Measurements from ENCODE around the gene EEF1AKMT1. TPM values are rescaled to one million over a fixed set of nuclear protein-coding genes. Genes with fewer than 3 reads are reported as not detected.

The EEF1AKMT1 gene
- total and polyA plus RNA-seq, 9 donors, result 9.7 to 20.8 (median 12.8) TPM

DNA sequence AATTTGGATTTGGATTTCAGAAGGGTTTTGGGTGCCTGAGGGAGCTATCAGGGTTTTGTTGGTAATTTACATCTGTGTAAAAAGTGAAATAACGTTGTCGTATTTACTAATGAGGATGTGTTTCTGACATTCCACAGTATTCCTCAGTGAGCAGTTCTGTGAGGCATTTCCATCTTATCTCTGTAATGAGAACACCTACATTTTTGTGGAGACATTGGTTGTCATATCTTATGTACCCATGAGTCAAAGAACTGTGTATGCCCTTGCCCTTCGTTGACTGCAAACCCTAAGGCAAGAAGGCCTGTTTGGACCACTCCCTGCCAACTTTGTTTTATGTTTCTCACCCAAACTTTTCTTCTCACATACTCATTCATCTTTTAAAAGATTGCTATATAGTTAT is 84.5 kb downstream of the EEF1AKMT1 start:
- Histone ChIP-seq H3K4me3 (no peak overlapping the region), H3K27ac (no peak overlapping the region), H3K27me3 (no peaks in the 10 kb centered on the region), H3K4me1 (ENCODE audit: insufficient read depth) (no peaks in the 10 kb centered on the region), H3K9me3 (no peaks in the 10 kb centered on the region), H3K36me3 (no peaks in the 10 kb centered on the region)
- TF ChIP-seq EP300 (IDR thresholded peaks at IDR 0.05) (no peak), POLR2A (IDR thresholded peaks at IDR 0.05) (no peak)
- TF ChIP-seq, protein P1, sequence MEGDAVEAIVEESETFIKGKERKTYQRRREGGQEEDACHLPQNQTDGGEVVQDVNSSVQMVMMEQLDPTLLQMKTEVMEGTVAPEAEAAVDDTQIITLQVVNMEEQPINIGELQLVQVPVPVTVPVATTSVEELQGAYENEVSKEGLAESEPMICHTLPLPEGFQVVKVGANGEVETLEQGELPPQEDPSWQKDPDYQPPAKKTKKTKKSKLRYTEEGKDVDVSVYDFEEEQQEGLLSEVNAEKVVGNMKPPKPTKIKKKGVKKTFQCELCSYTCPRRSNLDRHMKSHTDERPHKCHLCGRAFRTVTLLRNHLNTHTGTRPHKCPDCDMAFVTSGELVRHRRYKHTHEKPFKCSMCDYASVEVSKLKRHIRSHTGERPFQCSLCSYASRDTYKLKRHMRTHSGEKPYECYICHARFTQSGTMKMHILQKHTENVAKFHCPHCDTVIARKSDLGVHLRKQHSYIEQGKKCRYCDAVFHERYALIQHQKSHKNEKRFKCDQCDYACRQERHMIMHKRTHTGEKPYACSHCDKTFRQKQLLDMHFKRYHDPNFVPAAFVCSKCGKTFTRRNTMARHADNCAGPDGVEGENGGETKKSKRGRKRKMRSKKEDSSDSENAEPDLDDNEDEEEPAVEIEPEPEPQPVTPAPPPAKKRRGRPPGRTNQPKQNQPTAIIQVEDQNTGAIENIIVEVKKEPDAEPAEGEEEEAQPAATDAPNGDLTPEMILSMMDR (IDR thresholded peaks at IDR 0.05), result no peak
- DNase-seq, result no peak
- intact Hi-C loops (cut with DNase I), result no loop called here
- WGBS, 3 donors, result 85 to 88% (median 87%) methylated on average over 3 of the region's 3 CpGs

DNA sequence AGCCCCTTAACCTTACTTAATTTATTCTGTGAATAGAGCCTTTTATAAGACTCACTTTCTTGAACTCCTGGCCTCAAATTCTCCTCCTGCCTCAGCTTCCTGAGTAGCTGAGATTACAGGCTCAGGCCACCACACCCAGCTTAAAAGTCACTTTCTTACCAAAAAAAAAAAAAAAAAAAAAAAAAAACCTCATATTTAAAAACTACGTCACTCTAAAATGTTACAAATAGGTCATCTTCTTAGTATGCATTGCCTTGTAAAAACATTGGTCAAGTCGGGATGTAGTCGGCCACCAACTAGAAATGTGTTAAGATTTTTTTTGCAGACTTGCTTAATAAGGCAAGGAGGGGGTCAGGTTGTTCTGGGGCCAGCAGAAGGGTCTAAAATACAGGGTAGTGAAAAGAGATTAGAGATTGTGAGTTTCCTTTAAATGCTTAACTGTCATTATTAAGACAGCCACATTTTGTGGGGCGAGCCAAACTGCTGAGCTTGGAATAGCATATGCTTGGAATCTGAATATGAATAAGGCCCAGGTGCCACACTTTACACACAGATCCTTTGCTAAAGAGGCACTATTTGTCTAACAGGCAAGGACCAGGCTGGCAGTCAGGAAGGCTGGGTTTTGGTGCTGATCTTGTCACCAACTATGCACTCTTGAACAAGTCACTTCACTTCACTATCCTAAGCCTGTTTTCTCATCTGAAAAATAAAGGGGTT is 86.7 kb downstream of the EEF1AKMT1 start:
- Histone ChIP-seq H3K27ac (no peak overlapping the region), H3K27me3 (no peaks in the 10 kb centered on the region), H3K4me1 (ENCODE audit: insufficient read depth) (no peaks in the 10 kb centered on the region), H3K9me3 (no peaks in the 10 kb centered on the region), H3K36me3 (no peaks in the 10 kb centered on the region), H3K4me3 (no peak overlapping the region)
- 76 to 87% (median 77%) methylated on average over 4 of the region's 4 CpGs for WGBS, 3 donors
- intact Hi-C loops (cut with DNase I), result no loop called here
- DNase-seq, result no peak
- TF ChIP-seq, protein P1 (IDR thresholded peaks at IDR 0.05), result no peak
- TF ChIP-seq POLR2A (IDR thresholded peaks at IDR 0.05) (no peak), EP300 (IDR thresholded peaks at IDR 0.05) (no peak)

DNA sequence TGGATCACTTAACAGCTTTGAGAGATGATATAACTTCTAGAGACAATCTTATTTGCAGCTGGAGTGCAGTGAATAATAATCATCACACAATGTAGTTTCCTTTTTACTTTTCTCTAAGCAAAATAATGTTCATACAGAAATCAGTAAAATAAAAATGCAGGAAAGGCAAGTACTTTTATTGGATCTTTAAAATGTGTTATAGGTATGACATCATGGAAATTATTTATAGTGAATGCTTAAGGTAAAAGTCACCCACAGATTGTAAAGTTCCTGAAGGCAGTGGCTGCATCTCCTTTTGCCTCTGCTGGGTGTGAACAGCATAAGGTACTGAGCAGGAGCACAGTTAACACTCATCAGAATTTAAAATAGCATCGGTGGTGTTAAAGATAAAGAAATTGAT is 87.6 kb downstream of the EEF1AKMT1 start:
- no peak overlapping the region for H3K27ac ChIP-seq
- H3K36me3 ChIP-seq, result no peaks in the 10 kb centered on the region
- no peak overlapping the region for H3K4me3 ChIP-seq
- TF ChIP-seq, protein P1 (IDR thresholded peaks at IDR 0.05), result no peak
- TF ChIP-seq EP300 (IDR thresholded peaks at IDR 0.05) (no peak), POLR2A (IDR thresholded peaks at IDR 0.05) (no peak)
- H3K27me3 ChIP-seq, result no peaks in the 10 kb centered on the region
- intact Hi-C loops (cut with DNase I), result no loop called here
- 89 to 95% (median 89%) methylated on average over 1 of the region's 1 CpG for WGBS, 3 donors
- no peak for DNase-seq
- no peaks in the 10 kb centered on the region for H3K9me3 ChIP-seq
- no peaks in the 10 kb centered on the region for H3K4me1 ChIP-seq (ENCODE audit: insufficient read depth)

DNA sequence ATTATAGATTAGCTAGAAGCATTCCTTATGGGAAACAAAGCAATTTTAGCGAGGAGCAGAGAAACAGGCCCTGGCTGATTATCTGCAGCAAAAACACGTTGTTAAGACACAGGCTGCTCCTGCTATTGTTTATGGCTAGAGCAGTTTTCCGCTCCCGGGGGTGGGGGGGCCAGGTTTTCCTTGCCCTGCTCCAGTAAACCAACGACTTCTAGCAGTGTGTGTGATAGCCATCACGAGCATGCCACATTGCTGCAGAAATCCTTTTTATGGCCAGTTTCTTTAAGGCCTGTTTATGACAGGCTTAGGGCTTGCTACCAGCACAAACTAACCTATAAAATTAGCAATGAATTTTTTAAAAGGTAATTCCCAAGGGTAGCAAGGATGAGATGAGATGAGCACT is 88.7 kb downstream of the EEF1AKMT1 start:
- H3K27me3 ChIP-seq, result no peaks in the 10 kb centered on the region
- intact Hi-C loops (cut with DNase I), result no loop called here
- H3K4me1 ChIP-seq (ENCODE audit: insufficient read depth), result no peaks in the 10 kb centered on the region
- 69 to 74% (median 73%) methylated on average over 6 of the region's 6 CpGs for WGBS, 3 donors
- no peak for TF ChIP-seq EP300 (IDR thresholded peaks at IDR 0.05)
- TF ChIP-seq, protein P1 (IDR thresholded peaks at IDR 0.05), result no peak
- TF ChIP-seq POLR2A (IDR thresholded peaks at IDR 0.05), result no peak
- no peak for DNase-seq
- H3K4me3 ChIP-seq, result no peak overlapping the region
- H3K9me3 ChIP-seq, result no peaks in the 10 kb centered on the region
- H3K36me3 ChIP-seq, result no peaks in the 10 kb centered on the region
- H3K27ac ChIP-seq, result no peak overlapping the region

Measured in ovary (tissue), 9 donors.